Erythroblast (primary cell): ENCODE data around the gene H2BW2.

ENCODE experiments used
- GATA1 ChIP-seq: IDR thresholded peaks from 2 replicates; pipeline ENCODE4 v1.6.1; 2011; ENCODE audit warnings: low read depth, mild to moderate bottlenecking, control low read depth, low read length, moderate library complexity
- POLR2A ChIP-seq: IDR thresholded peaks from 2 replicates; pipeline ENCODE4 v1.6.1; 2011; ENCODE audit warnings: mild to moderate bottlenecking, low read length

- no peak for TF ChIP-seq POLR2A
- TF ChIP-seq GATA1: no peak
Observed at GRCh38 chrX:104084063-104084462, 44.3 kb downstream of the H2BW2 start.
